HepG2 (cell line): ENCODE measurements around the gene NOTCH3. TPM values are rescaled to one million over a fixed set of nuclear protein-coding genes. Genes with fewer than 3 reads are reported as not detected.

Experiments
- BRD4 ChIP-seq: sonication (generic); formaldehyde crosslinking; IDR thresholded peaks from 2 replicates; pipeline ENCODE4 v1.4.0; 2020; ENCODE audit warnings: missing genetic modification reagents
- FOSL1 ChIP-seq: sonication (generic); formaldehyde crosslinking; IDR thresholded peaks from 2 replicates; pipeline ENCODE4 v1.9.0; 2021; ENCODE audit warnings: missing genetic modification reagents, borderline replicate concordance
- JUNB ChIP-seq: sonication (generic); formaldehyde crosslinking; IDR thresholded peaks from 2 replicates; pipeline ENCODE4 v1.8.0; 2022; ENCODE audit warnings: missing genetic modification reagents, mild to moderate bottlenecking, borderline replicate concordance
- KDM5A ChIP-seq: fragments of 200-600 bp; sonication (generic); IDR thresholded peaks from 2 replicates; pipeline ENCODE4 v1.7.0; 2018; ENCODE audit warnings: antibody characterized with exemption, mild to moderate bottlenecking, low read length, borderline replicate concordance
- KIAA2018 ChIP-seq: sonication (generic); formaldehyde crosslinking; IDR thresholded peaks from 2 replicates; pipeline ENCODE4 v1.5.0; 2020; ENCODE audit warnings: mild to moderate bottlenecking, missing genetic modification reagents, borderline replicate concordance
- MXD4 ChIP-seq: IDR thresholded peaks from 2 replicates; pipeline ENCODE4 v1.6.1; 2016; ENCODE audit warnings: mild to moderate bottlenecking, missing biosample characterization, missing genetic modification reagents
- NCOA1 ChIP-seq: sonication (generic); formaldehyde crosslinking; IDR thresholded peaks from 2 replicates; pipeline ENCODE4 v1.9.0; 2021; ENCODE audit warnings: missing genetic modification reagents
- NR2F2 ChIP-seq: IDR thresholded peaks from 2 replicates; pipeline ENCODE4 v1.6.1; 2012; ENCODE audit warnings: low read depth, inconsistent platforms, borderline replicate concordance
- PRMT3 ChIP-seq: sonication (generic); formaldehyde crosslinking; IDR thresholded peaks from 2 replicates; pipeline ENCODE4 v1.8.1; 2022; ENCODE audit warnings: low read depth, mild to moderate bottlenecking, moderate library complexity, missing genetic modification reagents, borderline replicate concordance
- RARA ChIP-seq: IDR thresholded peaks from 2 replicates; pipeline ENCODE4 v1.6.1; 2016; ENCODE audit warnings: missing genetic modification reagents, missing compliant biosample characterization
- SIN3A ChIP-seq: IDR thresholded peaks from 2 replicates; pipeline ENCODE4 v1.6.1; 2011; ENCODE audit warnings: low read depth, mild to moderate bottlenecking, control low read depth, low read length, borderline replicate concordance
- TCF12 ChIP-seq, 2 experiments: fragments of 450-650 bp in 1 of 2; sonication (generic) in 1 of 2; formaldehyde crosslinking in 1 of 2; IDR thresholded peaks; 2 replicates each; pipeline versions ENCODE4 v1.6.1 to v1.8.0; 2017 to 2022; ENCODE audit warnings: antibody characterized with exemption in 1 of 2, mild to moderate bottlenecking in 1 of 2, missing genetic modification reagents in 1 of 2, moderate library complexity in 1 of 2
- ZMAT5 ChIP-seq: sonication (generic); formaldehyde crosslinking; IDR thresholded peaks from 2 replicates; pipeline ENCODE4 v1.5.0; 2020; ENCODE audit warnings: mild to moderate bottlenecking, low read depth, missing genetic modification reagents, borderline replicate concordance
- ZNF235 ChIP-seq: sonication (generic); formaldehyde crosslinking; IDR thresholded peaks from 2 replicates; pipeline ENCODE4 v1.8.1; 2023; ENCODE audit warnings: mild to moderate bottlenecking, missing genetic modification reagents, borderline replicate concordance
- ZNF251 ChIP-seq: sonication (generic); formaldehyde crosslinking; IDR thresholded peaks from 2 replicates; pipeline ENCODE4 v1.9.0; 2021; ENCODE audit warnings: mild to moderate bottlenecking, missing genetic modification reagents
- ZNF264 ChIP-seq: sonication (generic); formaldehyde crosslinking; IDR thresholded peaks from 2 replicates; pipeline ENCODE4 v1.4.0; 2020; ENCODE audit warnings: missing genetic modification reagents
- ZNF296 ChIP-seq: sonication (generic); formaldehyde crosslinking; conservative IDR thresholded peaks from 2 replicates; pipeline ENCODE4 v1.5.0; 2020; ENCODE audit warnings: mild to moderate bottlenecking, missing genetic modification reagents
- ZNF30 ChIP-seq: sonication (generic); formaldehyde crosslinking; IDR thresholded peaks from 2 replicates; pipeline ENCODE4 v1.5.0; 2020; ENCODE audit warnings: mild to moderate bottlenecking, missing genetic modification reagents
- ZNF33B ChIP-seq: sonication (generic); formaldehyde crosslinking; IDR thresholded peaks from 2 replicates; pipeline ENCODE4 v1.5.1; 2020; ENCODE audit warnings: mild to moderate bottlenecking, missing genetic modification reagents
- ZNF343 ChIP-seq: sonication (generic); formaldehyde crosslinking; IDR thresholded peaks from 2 replicates; pipeline ENCODE4 v1.4.0; 2020; ENCODE audit warnings: mild to moderate bottlenecking, missing genetic modification reagents
- ZSCAN30 ChIP-seq: sonication (generic); formaldehyde crosslinking; IDR thresholded peaks from 2 replicates; pipeline ENCODE4 v1.5.0; 2020; ENCODE audit warnings: mild to moderate bottlenecking, missing genetic modification reagents
- polyA plus RNA-seq, 8 experiments: library from polyadenylated mRNA; depleted of rRNA in 3 of 8; stranded (reverse) in 7 of 8; unstranded in 1 of 8; fragments of >200 nt; fragmentation: Illumina TruSeq in 4 of 8; extraction: Trizol in 4 of 8; gene quantifications; 2 replicates each; pipeline versions ENCODE4 v1.2.1 to v1.2.3, GENCODE V29; 2011 to 2016; ENCODE audit warnings: low read depth in 4 of 8, missing spikeins in 1 of 8, mixed read lengths in 1 of 8; ENCODE audit not compliant: insufficient read depth in 1 of 8
- total RNA-seq, 5 experiments: library from RNA; depleted of rRNA; stranded (reverse); fragments of >200 nt; fragmentation: Illumina TruSeq; extraction: Trizol; gene quantifications; 2 replicates each; pipeline ENCODE4 v1.2.3, GENCODE V29; 2016; ENCODE audit warnings: low read depth in 1 of 5

The NOTCH3 gene
- total and polyA plus RNA-seq, 2 of the 13 experiments (the other 11 are each of a cell fraction or from before 2014, with no cell fraction given) = 0.09 to 0.28 TPM

GRCh38 chr19:15125232-15126067, 75.3 kb downstream of the NOTCH3 start (continued):
- TF ChIP-seq NR2F2 = peak; percentile 73; the same call in 1 of the 2 replicates
- TF ChIP-seq ZNF296 (CRISPR knock-in tag) = no peak
- TF ChIP-seq ZNF33B (CRISPR knock-in tag) = peak; percentile 81; the same call in 1 of the 2 replicates
- 0 out of 2 replicates have a peak, but pooled peaks have one; percentile 14 for TF ChIP-seq KDM5A
- no peak for TF ChIP-seq ZNF251
- no peak for TF ChIP-seq TCF12 (IDR thresholded peaks at IDR 0.05)
- no peak; the same call in 1 of the 2 replicates for TF ChIP-seq TCF12 (CRISPR knock-in tag; IDR thresholded peaks at IDR 0.05)
- TF ChIP-seq ZNF343 = no peak
- TF ChIP-seq ZSCAN30 (CRISPR knock-in tag) = no peak
- no peak; the same call in 1 of the 2 replicates for TF ChIP-seq RARA (CRISPR knock-in tag)
- no peak for TF ChIP-seq NCOA1
- TF ChIP-seq ZNF235 (CRISPR knock-in tag) = no peak
- no peak for TF ChIP-seq FOSL1
- no peak for TF ChIP-seq JUNB
- TF ChIP-seq BRD4 (CRISPR knock-in tag) = peak; percentile 71; the same call in 1 of the 2 replicates
- TF ChIP-seq KIAA2018 (CRISPR knock-in tag) = 0 out of 2 replicates have a peak, but pooled peaks have one; percentile 36
- no peak for TF ChIP-seq PRMT3 (CRISPR knock-in tag)
- TF ChIP-seq SIN3A = peak; percentile 74; the same call in 1 of the 2 replicates
- TF ChIP-seq ZMAT5 = no peak
- no peak for TF ChIP-seq ZNF30
- TF ChIP-seq ZNF264 = peak; percentile 59; the same call in 1 of the 2 replicates
- no peak; the same call in 1 of the 2 replicates for TF ChIP-seq MXD4 (CRISPR knock-in tag)
